Activated CD8-positive, alpha-beta memory T cell treated with anti-CD3 and anti-CD28 coated beads for 1 hour (primary cell): Measurements from ENCODE around the gene ATP2B2.
"Not testable (repeated sequence)": the region's sequence is repeated elsewhere in the genome, so short reads cannot be mapped to it uniquely, and the experiment has no call there.

ENCODE experiments used
- DNase-seq, 2 donors: peaks; one replicate each; pipeline ENCODE4 v3.0.0-alpha.2; 2020; ENCODE audit warnings: low read depth in 1 of 2; ENCODE audit errors: extremely low read depth in 1 of 2

The ATP2B2 gene

GRCh38 chr3:10389339-10389738 lies 116.0 kb downstream of the ATP2B2 start:
- no peak for DNase-seq

- DNase-seq, result no peak
Measured at GRCh38 chr3:10387881-10388609, 117.3 kb downstream of the ATP2B2 start.

- no peak for DNase-seq
Measured at GRCh38 chr3:10386121-10386520, 119.3 kb downstream of the ATP2B2 start.

DNA sequence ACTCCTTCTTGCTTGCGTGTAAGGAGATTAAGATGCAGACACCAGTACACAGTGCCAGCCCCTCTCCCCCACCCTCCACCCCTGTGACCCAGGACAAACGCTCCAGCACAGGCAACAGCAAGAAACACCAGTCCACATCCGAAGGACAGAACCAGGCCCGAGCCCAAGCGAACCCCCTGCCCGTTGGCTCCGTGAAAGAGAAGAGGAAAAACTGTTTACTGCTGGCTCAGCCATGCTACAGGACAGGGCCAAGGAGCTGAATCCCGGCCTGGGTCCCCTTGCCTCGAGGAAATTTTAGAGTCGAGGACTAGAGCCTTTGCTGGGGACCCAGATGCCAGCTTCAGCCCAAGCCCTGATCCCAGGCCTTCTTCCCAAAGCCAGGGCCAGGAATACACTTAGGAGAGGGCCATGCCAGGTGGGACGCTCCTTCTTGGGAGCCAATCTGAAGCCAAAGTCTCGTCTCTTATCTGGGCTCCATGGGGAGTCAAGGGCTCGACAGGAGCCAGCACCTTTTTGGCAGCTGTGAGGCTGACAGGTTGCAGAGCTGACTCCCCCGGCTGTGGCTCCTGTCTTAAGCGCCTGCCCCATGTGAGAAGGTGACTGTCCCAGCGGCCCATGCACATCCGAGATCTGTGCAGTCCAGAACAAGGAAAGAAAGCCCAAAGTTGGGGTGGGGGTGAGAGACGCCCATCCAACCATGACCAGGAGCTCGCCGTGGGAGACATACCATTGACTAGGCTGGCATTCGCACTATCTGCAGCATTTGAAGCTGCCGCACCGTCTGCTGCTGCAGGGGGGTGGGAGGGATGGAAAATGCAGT lies 120.6 kb downstream of the ATP2B2 start:
- DNase-seq, result no peak

DNA sequence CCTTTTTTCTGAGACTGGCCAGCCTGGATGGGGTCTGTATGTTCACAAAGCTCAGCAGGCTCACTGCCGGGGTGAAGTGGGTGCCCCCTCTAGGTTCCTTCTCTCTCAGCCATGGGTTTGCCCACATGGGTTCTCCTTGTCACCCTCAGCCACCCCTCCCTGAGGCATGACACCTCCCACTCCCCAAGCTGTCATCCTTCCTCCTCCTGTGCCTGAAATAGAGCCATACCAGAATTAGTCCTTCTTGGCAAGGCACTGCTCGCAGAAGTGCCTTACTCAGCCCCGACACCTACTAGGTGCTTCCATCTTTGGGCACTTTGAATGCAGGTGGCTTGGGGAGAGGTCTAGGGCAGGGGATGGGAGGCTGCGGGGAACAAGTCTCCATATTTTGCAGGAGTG lies 121.5 kb downstream of the ATP2B2 start:
- DNase-seq, result no peak

DNA sequence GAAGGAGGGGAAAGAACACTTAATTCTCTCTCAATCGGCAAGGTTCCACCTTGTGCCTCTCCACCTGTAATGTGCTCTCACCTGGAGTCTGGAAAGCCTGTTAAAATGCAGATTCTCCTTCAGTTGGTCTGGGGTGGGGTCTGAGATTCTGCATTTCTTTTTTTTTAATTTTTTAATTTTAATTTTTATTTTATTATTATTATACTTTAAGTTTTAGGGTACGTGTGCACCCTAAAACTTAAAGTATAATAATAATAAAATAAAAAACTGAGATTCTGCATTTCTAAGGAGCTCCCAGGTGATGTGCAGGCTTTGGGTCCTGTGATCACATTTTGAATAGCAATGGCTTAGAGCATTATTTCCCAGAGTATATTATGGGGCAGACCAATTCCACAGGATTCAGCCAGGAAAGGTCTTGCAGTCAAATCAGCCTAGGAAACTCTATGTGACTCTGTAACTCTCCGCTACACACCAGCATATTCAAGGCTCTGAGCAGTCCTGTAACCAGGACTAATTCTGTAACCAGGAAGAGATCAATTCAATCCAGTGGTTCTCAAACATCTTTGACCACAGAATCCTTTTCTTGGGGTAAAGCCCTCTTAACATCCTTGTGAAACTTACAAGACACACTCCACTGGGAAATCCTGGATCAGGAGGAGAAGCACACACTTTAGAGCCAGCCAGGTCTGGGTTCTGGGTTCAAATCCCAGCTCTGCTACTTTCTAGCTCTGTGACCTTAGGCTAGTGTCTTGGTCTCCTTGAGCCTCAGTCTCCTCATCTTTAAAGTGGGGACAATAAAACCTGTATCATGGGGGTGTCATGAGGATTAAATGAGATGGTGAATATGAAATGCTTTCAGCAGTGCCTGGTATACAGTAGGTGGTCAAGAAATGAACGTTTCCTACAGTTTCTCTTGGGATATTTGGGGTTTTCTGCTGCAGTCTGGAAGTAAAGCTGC lies 122.2 kb downstream of the ATP2B2 start:
- no peak for DNase-seq

DNA sequence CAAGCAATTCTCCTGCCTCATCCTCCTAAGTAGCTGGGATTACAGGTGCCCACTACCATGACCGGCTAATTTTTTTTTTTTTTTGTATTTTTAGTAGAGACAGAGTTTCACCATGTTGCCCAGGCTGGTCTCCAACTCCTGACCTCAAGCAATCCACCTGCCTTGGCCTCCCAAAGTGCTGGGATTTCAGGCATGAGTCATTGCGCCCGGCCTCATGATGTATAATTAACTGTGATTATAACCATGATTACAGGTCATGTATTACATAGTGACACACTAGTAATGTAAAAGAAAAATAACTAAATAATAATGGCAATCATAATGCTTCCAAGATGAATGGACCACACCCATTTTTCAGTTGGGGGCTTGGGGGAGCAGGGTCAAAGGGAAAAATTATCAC lies 122.9 kb downstream of the ATP2B2 start:
- not testable (repeated sequence) for DNase-seq

DNA sequence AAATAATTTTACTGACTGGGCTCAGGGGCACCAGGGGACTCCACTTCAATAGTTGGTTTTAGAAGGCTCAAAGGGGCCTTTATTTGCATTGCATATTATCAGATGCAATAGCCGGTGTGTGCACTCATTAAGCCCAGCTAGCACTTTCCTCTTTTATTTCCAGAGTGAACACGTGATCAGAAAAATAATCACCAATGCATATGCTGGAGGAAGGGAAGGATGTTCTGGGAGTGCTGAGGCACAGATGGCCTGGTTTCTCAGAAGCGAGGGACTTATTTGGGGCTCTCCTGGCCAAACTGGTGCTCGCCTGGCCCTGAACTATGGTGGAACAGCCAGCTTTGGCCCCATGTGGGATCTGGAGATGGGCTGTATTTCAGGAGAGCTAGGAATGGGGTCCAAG lies 124.0 kb downstream of the ATP2B2 start:
- DNase-seq, result no peak

- no peak for DNase-seq
Measured at GRCh38 chr3:10380906-10381305, 124.5 kb downstream of the ATP2B2 start.

- no peak for DNase-seq
Measured at GRCh38 chr3:10379961-10380360, 125.4 kb downstream of the ATP2B2 start.

DNA sequence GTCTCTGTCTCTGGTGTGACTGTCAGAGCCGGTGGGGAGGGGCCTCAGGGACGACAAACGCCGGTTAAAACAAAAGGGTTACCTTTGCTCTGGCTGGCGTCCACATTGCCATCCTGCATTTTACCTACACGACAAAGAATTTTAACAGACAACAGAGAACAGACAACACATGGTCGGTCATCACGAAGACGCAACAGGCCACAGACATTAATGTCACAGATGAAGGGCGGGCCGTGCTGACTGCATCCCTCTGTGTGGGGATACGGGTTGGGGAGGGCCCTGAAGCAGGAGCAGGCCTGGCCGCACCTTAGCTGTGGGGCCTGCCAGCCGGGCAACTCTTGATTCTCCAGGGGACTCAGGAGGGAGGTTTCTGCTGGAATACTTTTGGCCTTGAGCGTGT lies 126.2 kb downstream of the ATP2B2 start:
- no peak for DNase-seq

GRCh38 chr3:10378742-10379141 lies 126.6 kb downstream of the ATP2B2 start:
- no peak for DNase-seq

DNA sequence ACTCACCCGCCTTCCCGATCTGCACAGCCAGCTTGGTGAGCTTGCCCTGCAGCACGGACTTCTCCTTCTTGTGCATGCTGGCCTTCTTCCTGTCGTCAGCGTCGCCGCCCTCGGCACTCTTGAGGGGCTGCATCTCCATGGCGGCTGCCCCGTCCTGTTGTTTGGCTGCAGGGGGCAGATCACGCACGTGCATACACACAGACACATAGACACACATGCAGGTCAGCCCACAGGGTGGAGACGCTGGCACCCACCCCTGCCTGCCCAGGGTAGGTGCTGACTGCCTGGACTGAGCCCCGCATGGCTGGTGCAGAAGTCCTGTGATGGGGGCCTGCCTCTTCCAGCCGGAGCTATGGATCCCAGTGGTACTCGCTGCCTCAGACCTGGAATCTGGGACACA lies 127.1 kb downstream of the ATP2B2 start:
- no peak for DNase-seq

- no peak for DNase-seq
Measured at GRCh38 chr3:10377148-10377725, 128.1 kb downstream of the ATP2B2 start.

- DNase-seq, result no peak
Measured at GRCh38 chr3:10376353-10376752, 129.0 kb downstream of the ATP2B2 start.

- no peak for DNase-seq
Measured at GRCh38 chr3:10375296-10376053, 129.9 kb downstream of the ATP2B2 start.

- no peak for DNase-seq
Measured at GRCh38 chr3:10374311-10374710, 131.1 kb downstream of the ATP2B2 start.

GRCh38 chr3:10373686-10374261 lies 131.6 kb downstream of the ATP2B2 start:
- DNase-seq, result no peak

GRCh38 chr3:10371789-10372188 lies 133.6 kb downstream of the ATP2B2 start:
- DNase-seq, result no peak

DNA sequence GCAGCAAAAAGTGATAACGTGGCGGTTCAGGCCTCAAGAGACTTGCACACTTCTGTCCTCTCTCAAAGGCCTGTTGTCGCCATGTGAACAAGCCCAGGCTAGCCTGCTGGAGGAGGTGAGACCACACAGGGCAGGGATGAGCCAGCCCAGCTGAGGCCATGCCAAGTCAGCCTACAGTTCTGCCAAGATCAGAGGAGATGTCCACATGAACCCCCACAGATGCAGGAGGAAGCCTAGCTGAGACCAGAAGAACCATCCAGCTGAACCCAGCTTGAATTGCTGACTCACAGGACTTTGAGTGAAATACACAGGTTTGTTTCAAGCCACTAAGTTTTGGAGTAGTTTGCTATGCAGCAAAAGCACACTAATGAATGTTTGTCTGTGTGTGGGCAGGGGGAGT lies 134.2 kb downstream of the ATP2B2 start:
- DNase-seq, result no peak
